CD4-positive, alpha-beta T cell (primary cell): Measurements from ENCODE around the gene ABHD17C. TPM values are rescaled to one million over a fixed set of nuclear protein-coding genes. Genes with fewer than 3 reads are reported as not detected.

Experiments used
- ATAC-seq: fragments of 200-7000 bp; cut with Tn5 transposase; one replicate; pipeline ENCODE4 v1.10.0; 2022; ENCODE audit warnings: mild to moderate bottlenecking; ENCODE audit not compliant: poor library complexity
- CTCF ChIA-PET: fragments of 350-600 bp; sonication (Branson Sonifier 250); formaldehyde crosslinking; loops from one replicate; lab custom pipeline; 2021; ENCODE audit warnings: antibody characterized with exemption, inconsistent platforms; lab: Charles Lee
- POLR2A ChIA-PET: fragments of 350-600 bp; sonication (Branson Sonifier 250); formaldehyde crosslinking; loops from one replicate; lab custom pipeline; 2021; ENCODE audit warnings: antibody characterized with exemption, inconsistent platforms; lab: Charles Lee
- DNase-seq, 14 experiments: peaks; one replicate each; pipeline ENCODE4 v3.0.0-alpha.2; 2013 to 2020; ENCODE audit warnings: mixed read lengths in 2 of 14
- H3K27ac ChIP-seq, 2 donors: one replicate each; pipeline versions ENCODE4 v1.5.1 to v1.7.0; 2013; ENCODE audit warnings: low read length in 2 of 2, low read depth in 1 of 2, mild to moderate bottlenecking in 1 of 2
- H3K27me3 ChIP-seq, 2 experiments: 1 replicate in 1 of 2; 2 replicates in 1 of 2; pipeline versions ENCODE4 v1.6.1 to v1.7.0; 2013; ENCODE audit warnings: low read length in 2 of 2, control low read depth in 1 of 2, mild to moderate bottlenecking in 1 of 2, moderate library complexity in 1 of 2; ENCODE audit not compliant: insufficient read depth in 2 of 2, control insufficient read depth in 1 of 2
- H3K36me3 ChIP-seq: one replicate; pipeline ENCODE4 v1.6.1; 2013; ENCODE audit warnings: low read length, control low read depth; ENCODE audit not compliant: insufficient read depth
- H3K4me1 ChIP-seq: one replicate; pipeline ENCODE4 v1.6.1; 2013; ENCODE audit warnings: low read length, control low read depth; ENCODE audit not compliant: insufficient read depth
- H3K4me3 ChIP-seq: one replicate; pipeline ENCODE4 v1.5.1; 2013; ENCODE audit warnings: mild to moderate bottlenecking, low read length, moderate library complexity
- H3K9me3 ChIP-seq, 2 experiments: 1 replicate in 1 of 2; 2 replicates in 1 of 2; pipeline versions ENCODE4 v1.6.1 to v1.7.0; 2013; ENCODE audit warnings: low read length in 2 of 2, mild to moderate bottlenecking in 2 of 2, control low read depth in 1 of 2, moderate library complexity in 1 of 2; ENCODE audit not compliant: control insufficient read depth in 1 of 2, insufficient read depth in 1 of 2
- H3K27ac Mint-ChIP-seq: one replicate; pipeline ENCODE4 v1.8.0; 2020; ENCODE audit warnings: mixed read lengths
- H3K27me3 Mint-ChIP-seq: one replicate; pipeline ENCODE4 v1.8.0; 2021; ENCODE audit warnings: mixed read lengths
- H3K36me3 Mint-ChIP-seq: one replicate; pipeline ENCODE4 v1.8.0; 2021; ENCODE audit warnings: low read depth, mixed read lengths
- H3K4me1 Mint-ChIP-seq: one replicate; pipeline ENCODE4 v1.8.0; 2021; ENCODE audit warnings: low read depth, mixed read lengths
- H3K4me3 Mint-ChIP-seq: one replicate; pipeline ENCODE4 v1.8.0; 2020; ENCODE audit warnings: mild to moderate bottlenecking, mixed read lengths
- H3K9me3 Mint-ChIP-seq: one replicate; pipeline ENCODE4 v1.8.0; 2020; ENCODE audit warnings: mixed read lengths
- intact Hi-C, 2 experiments: fragments of 100-400 bp; cut with DNase I in 1 of 2; cut with micrococcal nuclease in 1 of 2; formaldehyde crosslinking; loops; one replicate each; pipeline versions ENCODE4 v1.15.1 to v1.9.0; 2023 to 2025; cut with DNase I, micrococcal nuclease
- total RNA-seq, 174 experiments: library from RNA in 2 of 174; stranded (reverse) in 2 of 174; gene quantifications; one replicate each; pipeline ENCODE4 v1.2.3 and lab custom pipeline; 2021 to 2026
- TF ChIP-seq, protein P1 (sequence below): fragments of 200-600 bp; IDR thresholded peaks from one replicate; pipeline ENCODE4 v1.8.0; 2022; ENCODE audit warnings: antibody characterized with exemption, mild to moderate bottlenecking

ABHD17C gene
- total RNA-seq, 2 experiments from 2014 or later: 0.33 to 0.59 TPM

DNA sequence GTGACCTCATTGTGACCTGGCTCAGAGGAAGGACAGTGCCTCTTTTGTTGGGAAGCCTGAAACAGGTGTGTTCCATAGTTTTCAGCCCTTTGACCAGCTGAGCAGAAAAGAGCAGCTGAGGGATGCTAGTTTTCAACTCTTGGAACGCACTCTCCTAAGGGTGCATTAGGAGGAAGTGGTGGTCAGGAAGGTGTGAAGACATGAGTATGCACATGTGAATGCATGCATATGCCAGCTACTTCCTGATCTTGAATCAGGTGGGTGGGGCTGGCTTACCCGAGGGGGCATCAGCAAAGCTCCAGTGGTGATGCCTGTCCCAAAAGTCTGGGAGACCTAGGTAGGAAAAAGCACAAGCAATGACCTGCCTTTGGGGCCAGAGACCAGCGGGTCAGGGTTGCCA, 60.8 kb downstream of the ABHD17C start:
- CTCF ChIA-PET: no interaction called here
- H3K27ac Mint-ChIP-seq: no peak overlapping the region
- peak in 1 of 14 experiments; percentile 50 for DNase-seq

DNA sequence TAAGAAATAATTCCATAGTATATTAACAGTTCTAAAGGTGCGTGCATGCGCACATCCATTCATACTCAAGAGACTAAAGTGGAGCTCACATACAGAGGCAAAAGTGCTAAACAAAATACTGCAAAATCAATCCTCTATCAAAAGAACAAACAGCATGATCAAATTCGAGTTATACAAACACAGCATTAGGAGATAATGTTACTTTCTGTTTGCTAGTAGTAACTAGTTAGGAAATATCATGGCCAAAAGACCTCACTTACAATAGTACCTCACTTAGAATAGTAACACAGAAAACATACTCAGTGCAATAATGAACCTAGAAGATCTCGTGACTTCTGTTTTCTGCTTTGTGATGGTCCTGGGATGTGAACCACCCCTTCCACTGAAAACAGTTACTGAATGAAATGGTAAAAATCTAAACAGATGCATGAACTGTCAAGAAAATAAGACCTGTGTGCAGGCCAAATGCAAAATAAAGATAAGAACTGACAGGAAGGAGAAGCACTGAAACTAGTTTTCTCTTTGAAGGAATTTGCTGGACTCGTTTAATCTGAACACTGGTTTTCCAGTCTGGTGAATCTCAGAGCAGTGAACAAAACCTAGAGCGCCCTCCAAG, 63.1 kb downstream of the ABHD17C start:
- H3K27ac ChIP-seq: no peak overlapping the region

More for the DNA sequence above, 60.8 kb downstream of the ABHD17C start:
- Histone ChIP-seq H3K36me3 (no peaks in the 10 kb centered on the region), H3K9me3 (no peaks in the 10 kb centered on the region), H3K27ac (no peak overlapping the region), H3K4me1 (no peaks in the 10 kb centered on the region), H3K27me3 (no peaks in the 10 kb centered on the region), H3K4me3 (no peak overlapping the region)
- H3K36me3 Mint-ChIP-seq: no peaks in the 10 kb centered on the region
- POLR2A ChIA-PET: no interaction called here
- ATAC-seq: no peak
- H3K9me3 Mint-ChIP-seq: no peaks in the 10 kb centered on the region
- no peaks in the 10 kb centered on the region for H3K27me3 Mint-ChIP-seq
- intact Hi-C loops: no loop called here
- TF ChIP-seq, protein P1, sequence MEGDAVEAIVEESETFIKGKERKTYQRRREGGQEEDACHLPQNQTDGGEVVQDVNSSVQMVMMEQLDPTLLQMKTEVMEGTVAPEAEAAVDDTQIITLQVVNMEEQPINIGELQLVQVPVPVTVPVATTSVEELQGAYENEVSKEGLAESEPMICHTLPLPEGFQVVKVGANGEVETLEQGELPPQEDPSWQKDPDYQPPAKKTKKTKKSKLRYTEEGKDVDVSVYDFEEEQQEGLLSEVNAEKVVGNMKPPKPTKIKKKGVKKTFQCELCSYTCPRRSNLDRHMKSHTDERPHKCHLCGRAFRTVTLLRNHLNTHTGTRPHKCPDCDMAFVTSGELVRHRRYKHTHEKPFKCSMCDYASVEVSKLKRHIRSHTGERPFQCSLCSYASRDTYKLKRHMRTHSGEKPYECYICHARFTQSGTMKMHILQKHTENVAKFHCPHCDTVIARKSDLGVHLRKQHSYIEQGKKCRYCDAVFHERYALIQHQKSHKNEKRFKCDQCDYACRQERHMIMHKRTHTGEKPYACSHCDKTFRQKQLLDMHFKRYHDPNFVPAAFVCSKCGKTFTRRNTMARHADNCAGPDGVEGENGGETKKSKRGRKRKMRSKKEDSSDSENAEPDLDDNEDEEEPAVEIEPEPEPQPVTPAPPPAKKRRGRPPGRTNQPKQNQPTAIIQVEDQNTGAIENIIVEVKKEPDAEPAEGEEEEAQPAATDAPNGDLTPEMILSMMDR: no peak
- H3K4me1 Mint-ChIP-seq: no peaks in the 10 kb centered on the region
- no peak overlapping the region for H3K4me3 Mint-ChIP-seq

DNA sequence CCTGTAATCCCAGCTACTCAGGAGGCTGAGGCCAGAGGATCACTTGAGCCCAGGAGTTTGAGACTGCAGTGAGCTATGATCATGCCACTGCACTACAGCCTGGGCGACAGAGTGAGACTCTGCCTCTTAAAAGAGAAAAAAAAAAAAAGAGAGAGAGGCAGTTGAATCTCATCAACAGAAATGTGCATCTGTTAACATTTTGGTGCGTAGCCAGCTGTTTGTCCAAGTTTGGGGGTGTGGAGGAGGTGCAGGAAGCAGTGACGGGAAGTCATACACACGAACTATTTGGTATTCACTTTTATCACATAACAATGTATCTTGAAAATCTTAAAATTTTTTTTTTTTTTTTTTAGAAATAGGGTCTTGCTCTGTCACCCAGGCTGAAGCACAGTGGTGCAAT, 65.8 kb downstream of the ABHD17C start:
- H3K4me1 Mint-ChIP-seq: no peaks in the 10 kb centered on the region
- POLR2A ChIA-PET: no interaction called here
- no peak overlapping the region for H3K4me3 Mint-ChIP-seq
- Histone ChIP-seq H3K9me3 (no peaks in the 10 kb centered on the region), H3K27me3 (no peaks in the 10 kb centered on the region), H3K27ac (no peak overlapping the region), H3K36me3 (no peaks in the 10 kb centered on the region), H3K4me3 (no peak overlapping the region), H3K4me1 (no peaks in the 10 kb centered on the region)
- ATAC-seq: no peak
- intact Hi-C loops: no loop called here
- no peak overlapping the region for H3K27ac Mint-ChIP-seq
- no peaks in the 10 kb centered on the region for H3K36me3 Mint-ChIP-seq
- TF ChIP-seq, protein P1: no peak
- CTCF ChIA-PET: interaction anchor here (0.7 kb wide), 1 partner anchor 705 kb away, joined by 3 read pairs; no protein-coding TSS in a partner anchor
- no peaks in the 10 kb centered on the region for H3K27me3 Mint-ChIP-seq
- H3K9me3 Mint-ChIP-seq: no peaks in the 10 kb centered on the region
- no peak for DNase-seq

More for the DNA sequence above, 63.1 kb downstream of the ABHD17C start:
- TF ChIP-seq, protein P1: no peak
- ATAC-seq (no peak), DNase-seq (no peak)
- Mint-ChIP-seq H3K27me3 (no peaks in the 10 kb centered on the region), H3K4me1 (no peaks in the 10 kb centered on the region), H3K9me3 (no peaks in the 10 kb centered on the region), H3K27ac (no peak overlapping the region), H3K36me3 (no peaks in the 10 kb centered on the region), H3K4me3 (no peak overlapping the region)
- Histone ChIP-seq H3K9me3 (no peaks in the 10 kb centered on the region), H3K27me3 (no peaks in the 10 kb centered on the region), H3K4me3 (no peak overlapping the region), H3K4me1 (no peaks in the 10 kb centered on the region), H3K36me3 (no peaks in the 10 kb centered on the region)
- intact Hi-C loops: no loop called here
- CTCF ChIA-PET: no interaction called here
- POLR2A ChIA-PET: no interaction called here
